ENCODE results near the gene PCK1. TPM values are rescaled to one million over a fixed set of nuclear protein-coding genes. Genes with fewer than 3 reads are reported as not detected.

The PCK1 gene
- total and polyA plus RNA-seq, 2 of the 13 experiments (the other 11 are each of a cell fraction or from before 2014, with no cell fraction given): 6.5 to 12.6 TPM

- TF ChIP-seq ZNF407 (CRISPR knock-in tag; IDR thresholded peaks at IDR 0.05; ENCODE audit: not compliant biosample characterization): no peak
- TF ChIP-seq SIN3A (IDR thresholded peaks at IDR 0.05; ENCODE audit: borderline replicate concordance, low read depth, low read length): no peak
- TF ChIP-seq IRF1 (CRISPR knock-in tag; IDR thresholded peaks at IDR 0.05; ENCODE audit: low read depth): no peak
- peak; percentile 89 for TF ChIP-seq SPEN (CRISPR knock-in tag; IDR thresholded peaks at IDR 0.05; ENCODE audit: low read depth)
- no peak for TF ChIP-seq PLRG1 (conservative IDR thresholded peaks at IDR 0.05)
- peak; percentile 73; the same call in 1 of the 2 replicates for TF ChIP-seq ZBTB42 (CRISPR knock-in tag; IDR thresholded peaks at IDR 0.05)
- TF ChIP-seq HNRNPLL (IDR thresholded peaks at IDR 0.05; ENCODE audit: low read depth, low read length, poor library complexity, severe bottlenecking): no peak
- TF ChIP-seq ZNF816 (CRISPR knock-in tag; IDR thresholded peaks at IDR 0.05; ENCODE audit: borderline replicate concordance): peak; percentile 69; the same call in 1 of the 2 replicates
- no peak for TF ChIP-seq ARID3A (IDR thresholded peaks at IDR 0.05; ENCODE audit: low read depth, low read length)
- no peak for TF ChIP-seq ZFYVE20 (CRISPR knock-in tag; IDR thresholded peaks at IDR 0.05; ENCODE audit: borderline replicate concordance, low read depth)
- TF ChIP-seq HMG20B (CRISPR knock-in tag; conservative IDR thresholded peaks at IDR 0.05): no peak
- TF ChIP-seq ZFP90 (CRISPR knock-in tag; IDR thresholded peaks at IDR 0.05; ENCODE audit: borderline replicate concordance): no peak
- TF ChIP-seq NAIF1 (CRISPR knock-in tag; IDR thresholded peaks at IDR 0.05; ENCODE audit: borderline replicate concordance): no peak
- TF ChIP-seq KAT7 (CRISPR knock-in tag; IDR thresholded peaks at IDR 0.05; ENCODE audit: borderline replicate concordance): no peak; the same call in 1 of the 2 replicates
- TF ChIP-seq ZNF326 (CRISPR knock-in tag; IDR thresholded peaks at IDR 0.05; ENCODE audit: borderline replicate concordance): no peak
- TF ChIP-seq SP2 (CRISPR knock-in tag; IDR thresholded peaks at IDR 0.05): no peak; the same call in 1 of the 2 replicates
Measured at GRCh38 chr20:57589728-57590484, 29.0 kb downstream of the PCK1 start (continued).
